Measurements from ENCODE around the gene KMT5C. TPM values are rescaled to one million over a fixed set of nuclear protein-coding genes. Genes with fewer than 3 reads are reported as not detected.

The KMT5C gene
- total RNA-seq, 4 donors from 2014 or later = 17.3 to 61.8 (median 39.1) TPM

DNA sequence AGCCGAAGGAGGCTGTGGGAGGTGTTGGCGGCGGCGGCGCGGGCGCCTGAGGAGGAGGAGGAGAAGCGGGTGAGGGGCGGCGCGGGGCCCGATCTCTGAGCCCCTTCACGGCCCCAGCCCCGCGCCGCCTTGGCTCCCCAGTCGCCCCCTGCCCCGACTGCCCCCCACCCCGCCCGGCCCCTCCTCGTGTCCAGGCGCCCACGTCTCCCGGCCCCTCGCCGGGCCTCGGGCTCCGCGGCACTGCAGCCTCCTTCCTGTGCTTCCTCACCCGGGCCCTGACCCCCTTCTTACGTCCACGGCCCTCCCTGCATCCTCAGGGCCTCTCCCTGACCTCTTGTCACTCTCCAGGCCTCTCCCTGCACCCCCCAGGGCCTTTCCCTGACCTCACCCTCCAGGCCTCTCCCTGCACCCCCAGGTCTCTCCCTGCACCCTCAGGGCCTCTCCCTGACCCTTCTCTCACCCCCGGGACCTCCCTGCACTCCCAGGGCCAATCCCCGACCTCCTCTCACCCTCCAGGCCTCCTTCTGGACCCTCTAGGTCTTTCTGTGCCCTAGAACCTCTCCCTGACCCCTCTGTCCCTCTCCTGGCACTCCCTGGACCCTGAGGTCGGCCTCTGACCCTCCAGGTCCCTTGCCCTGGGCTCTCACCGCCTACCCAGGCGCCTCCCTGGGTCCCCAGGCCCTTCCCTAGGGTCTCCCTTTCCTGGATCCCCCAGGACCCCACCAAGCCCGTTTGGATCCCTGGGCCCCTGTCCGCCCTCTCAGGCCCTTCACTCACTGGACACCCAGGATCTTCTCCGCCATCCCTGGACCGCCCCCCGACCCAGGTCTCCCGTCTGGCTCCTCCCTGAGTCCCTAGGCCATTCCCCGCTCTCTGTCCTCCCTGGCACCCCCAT, 460 bp downstream of the KMT5C start:
- peak overlapping the region; percentile 89 for H3K4me3 ChIP-seq
- 5% methylated on average over 25 of the region's 44 CpGs for WGBS
- peaks cover 22% of the 10 kb centered on the region for H3K36me3 ChIP-seq
- H3K27me3 ChIP-seq = no peaks in the 10 kb centered on the region
- DNase-seq (ENCODE audit: low spot score in 2 of 2) = peak; percentile 79 to 82
- H3K4me1 ChIP-seq = peaks cover 30% of the 10 kb centered on the region
- H3K9me3 ChIP-seq = no peaks in the 10 kb centered on the region
- TF ChIP-seq POLR2AphosphoS5 (IDR thresholded peaks at IDR 0.05) (peak in 1 of 3 donors; percentile 63), EP300 (IDR thresholded peaks at IDR 0.05) (no peak), POLR2A (IDR thresholded peaks at IDR 0.05) (peak in 1 of 2 donors; percentile 80), CTCF (IDR thresholded peaks at IDR 0.05) (no peak)
- peak overlapping the region; percentile 94 for H3K27ac ChIP-seq

GRCh38 chr19:55340784-55341147, 1.1 kb downstream of the KMT5C start:
- peak in 1 of 2 donors; percentile 80 for DNase-seq (ENCODE audit: low spot score in 2 of 2)
- Histone ChIP-seq H3K36me3 (peaks cover 25% of the 10 kb centered on the region), H3K9me3 (no peaks in the 10 kb centered on the region), H3K27ac (no peak overlapping the region), H3K4me3 (peak overlapping the region; percentile 89), H3K27me3 (no peaks in the 10 kb centered on the region), H3K4me1 (peaks cover 37% of the 10 kb centered on the region)
- no peak for TF ChIP-seq POLR2AphosphoS5 (IDR thresholded peaks at IDR 0.05)
- no peak for TF ChIP-seq EP300 (IDR thresholded peaks at IDR 0.05)
- no peak for TF ChIP-seq POLR2A (IDR thresholded peaks at IDR 0.05)
- TF ChIP-seq CTCF (IDR thresholded peaks at IDR 0.05) = no peak
- 2% methylated on average over 24 of the region's 24 CpGs for WGBS

GRCh38 chr19:55341171-55341588, 1.5 kb downstream of the KMT5C start:
- H3K4me3 ChIP-seq = peak overlapping the region; percentile 89
- no peaks in the 10 kb centered on the region for H3K9me3 ChIP-seq
- H3K4me1 ChIP-seq = peaks cover 41% of the 10 kb centered on the region
- WGBS = 0% methylated on average over 2 of the region's 15 CpGs
- no peak overlapping the region for H3K27ac ChIP-seq
- DNase-seq (ENCODE audit: low spot score in 2 of 2) = peak; percentile 78 to 81
- TF ChIP-seq EP300 (IDR thresholded peaks at IDR 0.05) (no peak), CTCF (IDR thresholded peaks at IDR 0.05) (no peak), POLR2AphosphoS5 (IDR thresholded peaks at IDR 0.05) (no peak)
- no peaks in the 10 kb centered on the region for H3K27me3 ChIP-seq
- H3K36me3 ChIP-seq = peaks cover 29% of the 10 kb centered on the region

DNA sequence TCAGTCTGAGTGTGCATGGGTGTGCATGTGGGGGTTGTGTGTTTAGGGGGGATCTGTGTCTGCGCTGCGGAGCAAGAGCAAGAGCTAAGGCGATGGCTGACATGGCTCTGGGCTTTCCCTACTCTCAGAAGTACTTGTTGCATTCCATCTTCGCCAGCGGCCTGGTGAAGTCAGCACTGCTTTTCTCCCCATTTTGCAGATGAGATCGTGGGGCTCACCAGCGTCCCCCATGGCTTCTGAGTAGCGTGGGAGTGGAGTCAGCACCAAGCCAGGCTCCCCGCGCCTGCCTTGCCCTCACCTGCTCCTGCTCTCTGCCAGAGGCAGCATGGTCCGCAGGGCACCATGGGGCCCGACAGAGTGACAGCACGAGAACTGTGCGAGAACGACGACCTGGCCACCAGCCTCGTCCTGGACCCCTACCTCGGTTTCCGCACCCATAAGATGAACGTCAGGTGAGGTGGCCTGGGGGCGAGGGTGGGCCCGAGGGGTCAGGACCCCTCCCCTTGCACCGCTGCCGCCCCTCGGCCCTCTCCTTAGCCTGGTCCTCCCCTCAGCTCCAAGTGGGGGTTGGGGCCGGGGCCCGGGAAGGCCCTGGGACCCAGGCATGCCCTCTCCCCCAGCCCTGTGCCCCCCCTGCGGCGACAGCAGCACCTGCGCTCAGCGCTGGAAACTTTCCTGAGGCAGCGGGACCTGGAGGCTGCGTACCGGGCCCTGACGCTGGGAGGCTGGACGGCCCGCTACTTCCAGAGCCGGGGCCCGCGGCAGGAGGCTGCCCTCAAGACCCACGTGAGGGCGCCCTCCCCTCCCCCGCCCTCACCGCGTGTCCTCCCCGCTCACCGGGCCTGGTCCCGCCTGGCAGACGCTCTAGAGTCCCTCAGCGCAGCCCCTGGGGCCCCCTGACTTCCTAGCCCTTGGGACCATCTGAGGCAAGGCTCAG, 2.2 kb downstream of the KMT5C start:
- H3K4me3 ChIP-seq = peak overlapping the region; percentile 89
- TF ChIP-seq POLR2AphosphoS5 (IDR thresholded peaks at IDR 0.05) = no peak
- TF ChIP-seq EP300 (IDR thresholded peaks at IDR 0.05) = no peak
- TF ChIP-seq CTCF (IDR thresholded peaks at IDR 0.05) = no peak
- no peak for TF ChIP-seq POLR2A (IDR thresholded peaks at IDR 0.05)
- peaks cover 41% of the 10 kb centered on the region for H3K4me1 ChIP-seq
- H3K9me3 ChIP-seq = no peaks in the 10 kb centered on the region
- peaks cover 29% of the 10 kb centered on the region for H3K36me3 ChIP-seq
- no peak overlapping the region for H3K27ac ChIP-seq
- 89% methylated on average over 8 of the region's 50 CpGs for WGBS
- peak in 1 of 2 donors; percentile 75 for DNase-seq (ENCODE audit: low spot score in 2 of 2)
- H3K27me3 ChIP-seq = no peaks in the 10 kb centered on the region

All from suprapubic skin (tissue), 4 donors.